Measurements from ENCODE around the gene MYO16. TPM values are rescaled to one million over a fixed set of nuclear protein-coding genes. Genes with fewer than 3 reads are reported as not detected.
A peak's percentile ranks its signal among the peaks of the same experiment; 100 is the strongest.

The MYO16 gene
- total and polyA plus RNA-seq, 12 donors: 0.29 to 5.9 (median 1.4) TPM

GRCh38 chr13:108786456-108787200 lies 157.2 kb downstream of the MYO16 start:
- no peak for ATAC-seq
- H3K9me3 ChIP-seq: no peaks in the 10 kb centered on the region
- H3K4me1 ChIP-seq: peaks cover 0 to 23% (median 0%) of the 10 kb centered on the region in 9 donors
- peaks cover 0 to 6% (median 0%) of the 10 kb centered on the region in 7 donors for H3K27me3 ChIP-seq
- WGBS, 2 donors: 57 to 68% methylated on average over 11 of the region's 11 CpGs
- no peak overlapping the region for H3K4me3 ChIP-seq
- DNase-seq: no peak
- TF ChIP-seq CTCF (IDR thresholded peaks at IDR 0.05): no peak
- H3K36me3 ChIP-seq: no peaks in the 10 kb centered on the region
- intact Hi-C loops (cut with DNase I): no loop called here
- H3K27ac ChIP-seq: peak overlapping the region in 1 of 10 donors; percentile 15

GRCh38 chr13:108787700-108788414 lies 158.4 kb downstream of the MYO16 start:
- ATAC-seq: no peak
- WGBS, 2 donors: 69 to 78% methylated on average over 14 of the region's 14 CpGs
- Histone ChIP-seq H3K9me3 (no peaks in the 10 kb centered on the region), H3K4me1 (peaks cover 0 to 23% (median 0%) of the 10 kb centered on the region in 9 donors), H3K4me3 (no peak overlapping the region), H3K36me3 (no peaks in the 10 kb centered on the region), H3K27me3 (peaks cover 0 to 6% (median 0%) of the 10 kb centered on the region in 7 donors), H3K27ac (no peak overlapping the region)
- intact Hi-C loops (cut with DNase I): no loop called here
- no peak for TF ChIP-seq CTCF (IDR thresholded peaks at IDR 0.05)
- no peak for DNase-seq

- Histone ChIP-seq H3K36me3 (no peaks in the 10 kb centered on the region), H3K4me1 (peaks cover 0 to 23% (median 0%) of the 10 kb centered on the region in 9 donors), H3K27me3 (peaks cover 0 to 6% (median 0%) of the 10 kb centered on the region in 7 donors), H3K27ac (no peak overlapping the region), H3K9me3 (no peaks in the 10 kb centered on the region), H3K4me3 (no peak overlapping the region)
- 77 to 88% methylated on average over 2 of the region's 2 CpGs for WGBS, 2 donors
- DNase-seq: no peak
- no peak for ATAC-seq
- no peak for TF ChIP-seq CTCF (IDR thresholded peaks at IDR 0.05)
- intact Hi-C loops (cut with DNase I): no loop called here
Measured at GRCh38 chr13:108789476-108789875, 160.1 kb downstream of the MYO16 start.

GRCh38 chr13:108795841-108796240 lies 166.4 kb downstream of the MYO16 start:
- H3K9me3 ChIP-seq: no peaks in the 10 kb centered on the region
- no peak overlapping the region for H3K4me3 ChIP-seq
- H3K27me3 ChIP-seq: no peaks in the 10 kb centered on the region
- DNase-seq (no peak), ATAC-seq (no peak)
- no peak for TF ChIP-seq CTCF (IDR thresholded peaks at IDR 0.05)
- no peak overlapping the region for H3K27ac ChIP-seq
- H3K4me1 ChIP-seq: no peaks in the 10 kb centered on the region
- no peaks in the 10 kb centered on the region for H3K36me3 ChIP-seq
- 62 to 73% methylated on average over 4 of the region's 4 CpGs for WGBS, 2 donors
- intact Hi-C loops (cut with DNase I): no loop called here
